Breast epithelium (tissue), 4 donors: ENCODE measurements around the gene RFPL2. TPM values are rescaled to one million over a fixed set of nuclear protein-coding genes. Genes with fewer than 3 reads are reported as not detected.

ENCODE experiments used
- DNase-seq, 2 donors: peaks; one replicate each; pipeline ENCODE4 v3.0.0-alpha.2; 2019; ENCODE audit warnings: low spot score in 2 of 2
- H3K27ac ChIP-seq, 2 donors: fragments of 200-600 bp; sonication (generic) in 1 of 2; one replicate each; pipeline ENCODE4 v1.5.1; 2016 to 2019; ENCODE audit warnings: mild to moderate bottlenecking in 1 of 2
- H3K27me3 ChIP-seq, 2 donors: fragments of 200-600 bp; sonication (generic) in 1 of 2; one replicate each; pipeline versions ENCODE4 v1.5.1 to v1.6.0; 2017 to 2019; ENCODE audit warnings: control low read depth in 1 of 2, mild to moderate bottlenecking in 1 of 2
- H3K36me3 ChIP-seq: fragments of 200-600 bp; one replicate; pipeline ENCODE4 v1.5.1; 2019
- H3K4me1 ChIP-seq, 2 donors: fragments of 200-600 bp; sonication (generic); one replicate each; pipeline ENCODE4 v1.5.1; 2016 to 2019; ENCODE audit warnings: control low read depth in 1 of 2
- H3K4me3 ChIP-seq, 3 donors: fragments of 200-600 bp; sonication (generic); 1 replicate in 2 of 3; 2 replicates in 1 of 3; pipeline ENCODE4 v1.5.1; 2016 to 2019; ENCODE audit warnings: mild to moderate bottlenecking in 3 of 3, moderate library complexity in 2 of 3
- H3K9me3 ChIP-seq, 2 donors: fragments of 200-600 bp; sonication (generic) in 1 of 2; one replicate each; pipeline ENCODE4 v1.5.1; 2016 to 2019; ENCODE audit warnings: control low read depth in 1 of 2
- POLR2A ChIP-seq: fragments of 450-650 bp; IDR thresholded peaks from one replicate; pipeline ENCODE4 v1.6.1; 2016; ENCODE audit warnings: antibody characterized with exemption, mild to moderate bottlenecking, moderate library complexity
- POLR2AphosphoS5 ChIP-seq, 3 donors: sonication (generic); formaldehyde crosslinking; IDR thresholded peaks; one replicate each; pipeline ENCODE4 v1.6.1; 2017; ENCODE audit warnings: antibody characterized with exemption in 3 of 3
- intact Hi-C: fragments of 100-400 bp; cut with DNase I; formaldehyde crosslinking; loops from one replicate; pipeline ENCODE4 v1.15.1; 2023; ENCODE audit warnings: low total_unique reads
- total RNA-seq, 3 donors: library from RNA; depleted of rRNA; stranded (reverse); fragments of >200 nt; gene quantifications; one replicate each; pipeline ENCODE4 v1.1.0, GENCODE V29; 2016
- TF ChIP-seq, protein P1 (sequence below), 3 donors: fragments of 450-650 bp; IDR thresholded peaks; one replicate each; pipeline ENCODE4 v1.5.1; 2016 to 2017; ENCODE audit warnings: antibody characterized with exemption in 3 of 3, mild to moderate bottlenecking in 3 of 3, moderate library complexity in 3 of 3

The RFPL2 gene
- total RNA-seq, 3 donors from 2014 or later = 0.29 TPM; not detected in 2

GRCh38 chr22:32185821-32186220 is 19.1 kb downstream of the RFPL2 start:
- Histone ChIP-seq H3K27me3 (no peaks in the 10 kb centered on the region), H3K27ac (no peak overlapping the region), H3K4me3 (no peak overlapping the region), H3K36me3 (no peaks in the 10 kb centered on the region), H3K4me1 (no peaks in the 10 kb centered on the region), H3K9me3 (no peaks in the 10 kb centered on the region)
- TF ChIP-seq, protein P1, sequence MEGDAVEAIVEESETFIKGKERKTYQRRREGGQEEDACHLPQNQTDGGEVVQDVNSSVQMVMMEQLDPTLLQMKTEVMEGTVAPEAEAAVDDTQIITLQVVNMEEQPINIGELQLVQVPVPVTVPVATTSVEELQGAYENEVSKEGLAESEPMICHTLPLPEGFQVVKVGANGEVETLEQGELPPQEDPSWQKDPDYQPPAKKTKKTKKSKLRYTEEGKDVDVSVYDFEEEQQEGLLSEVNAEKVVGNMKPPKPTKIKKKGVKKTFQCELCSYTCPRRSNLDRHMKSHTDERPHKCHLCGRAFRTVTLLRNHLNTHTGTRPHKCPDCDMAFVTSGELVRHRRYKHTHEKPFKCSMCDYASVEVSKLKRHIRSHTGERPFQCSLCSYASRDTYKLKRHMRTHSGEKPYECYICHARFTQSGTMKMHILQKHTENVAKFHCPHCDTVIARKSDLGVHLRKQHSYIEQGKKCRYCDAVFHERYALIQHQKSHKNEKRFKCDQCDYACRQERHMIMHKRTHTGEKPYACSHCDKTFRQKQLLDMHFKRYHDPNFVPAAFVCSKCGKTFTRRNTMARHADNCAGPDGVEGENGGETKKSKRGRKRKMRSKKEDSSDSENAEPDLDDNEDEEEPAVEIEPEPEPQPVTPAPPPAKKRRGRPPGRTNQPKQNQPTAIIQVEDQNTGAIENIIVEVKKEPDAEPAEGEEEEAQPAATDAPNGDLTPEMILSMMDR (IDR thresholded peaks at IDR 0.05) = no peak
- TF ChIP-seq POLR2A (no peak), POLR2AphosphoS5 (IDR thresholded peaks at IDR 0.05) (no peak)
- DNase-seq = no peak
- intact Hi-C loops = no loop called here

- H3K27ac ChIP-seq = no peak overlapping the region
- TF ChIP-seq, protein P1 (IDR thresholded peaks at IDR 0.05) = no peak
- TF ChIP-seq POLR2A = no peak
- no peak for TF ChIP-seq POLR2AphosphoS5 (IDR thresholded peaks at IDR 0.05)
- no peaks in the 10 kb centered on the region for H3K9me3 ChIP-seq
- DNase-seq = no peak
- intact Hi-C loops = no loop called here
- H3K36me3 ChIP-seq = no peaks in the 10 kb centered on the region
- H3K27me3 ChIP-seq = peaks cover 0 to 3% of the 10 kb centered on the region in 2 donors
- H3K4me1 ChIP-seq = no peaks in the 10 kb centered on the region
- no peak overlapping the region for H3K4me3 ChIP-seq
These were observed 21.2 kb downstream of the RFPL2 start for GRCh38 chr22:32183625-32184024.

DNA sequence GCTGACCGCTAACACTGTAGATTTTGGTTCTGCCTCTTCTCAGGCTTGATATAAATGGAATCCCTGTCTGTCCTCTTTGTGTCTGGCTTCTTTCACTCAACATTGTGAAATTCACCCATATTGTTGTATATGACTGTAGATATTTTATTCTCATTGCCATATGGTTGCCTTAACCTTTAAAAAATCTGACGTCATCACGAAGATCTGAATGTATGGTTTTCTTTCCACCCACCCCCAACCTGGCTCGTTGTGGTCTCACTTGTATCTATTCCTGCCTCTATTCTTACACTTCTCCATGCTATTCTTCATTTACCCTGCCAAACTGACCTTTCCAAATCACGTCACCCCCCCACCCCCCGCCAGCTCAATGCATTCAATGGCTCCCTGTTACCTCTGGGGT is 23.8 kb downstream of the RFPL2 start:
- Histone ChIP-seq H3K9me3 (no peaks in the 10 kb centered on the region), H3K4me1 (no peaks in the 10 kb centered on the region), H3K27me3 (peaks cover 0 to 24% of the 10 kb centered on the region in 2 donors), H3K27ac (no peak overlapping the region), H3K4me3 (no peak overlapping the region), H3K36me3 (no peaks in the 10 kb centered on the region)
- no peak for DNase-seq
- TF ChIP-seq POLR2AphosphoS5 (IDR thresholded peaks at IDR 0.05) = no peak
- no peak for TF ChIP-seq POLR2A
- TF ChIP-seq, protein P1 (IDR thresholded peaks at IDR 0.05) = no peak
- intact Hi-C loops = no loop called here

DNA sequence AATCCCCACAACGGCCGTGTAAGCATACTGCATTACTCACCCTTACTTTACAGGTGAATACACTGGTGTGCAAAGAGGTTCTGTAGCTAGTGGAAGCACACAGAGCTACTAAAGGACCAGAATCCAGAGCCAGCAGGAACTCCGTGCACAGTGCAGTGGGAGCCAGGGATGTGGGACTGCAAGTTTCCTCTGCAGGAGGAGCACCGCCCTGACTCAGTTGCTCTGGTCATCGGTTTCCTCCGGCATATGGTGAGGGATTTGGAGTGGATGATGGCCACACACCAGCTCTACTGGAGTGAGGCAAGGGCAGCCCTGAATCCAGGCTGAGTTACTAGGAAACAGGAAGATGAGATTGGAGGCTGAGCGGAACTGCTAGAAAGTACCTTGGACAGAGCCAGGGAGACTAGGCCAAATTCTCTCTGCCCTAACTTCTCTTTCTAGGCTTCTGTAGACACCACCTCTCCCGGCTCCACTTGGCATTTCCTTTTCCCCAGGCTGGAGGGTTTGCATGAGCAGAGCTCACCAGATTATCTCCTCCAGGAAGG is 27.6 kb downstream of the RFPL2 start:
- no peak overlapping the region for H3K4me3 ChIP-seq
- peaks cover 0 to 43% of the 10 kb centered on the region in 2 donors for H3K27me3 ChIP-seq
- no peaks in the 10 kb centered on the region for H3K4me1 ChIP-seq
- no peaks in the 10 kb centered on the region for H3K36me3 ChIP-seq
- TF ChIP-seq, protein P1 (IDR thresholded peaks at IDR 0.05) = no peak
- TF ChIP-seq POLR2A = no peak
- TF ChIP-seq POLR2AphosphoS5 (IDR thresholded peaks at IDR 0.05) = no peak
- DNase-seq = no peak
- no peak overlapping the region for H3K27ac ChIP-seq
- no peaks in the 10 kb centered on the region for H3K9me3 ChIP-seq
- intact Hi-C loops = no loop called here

DNA sequence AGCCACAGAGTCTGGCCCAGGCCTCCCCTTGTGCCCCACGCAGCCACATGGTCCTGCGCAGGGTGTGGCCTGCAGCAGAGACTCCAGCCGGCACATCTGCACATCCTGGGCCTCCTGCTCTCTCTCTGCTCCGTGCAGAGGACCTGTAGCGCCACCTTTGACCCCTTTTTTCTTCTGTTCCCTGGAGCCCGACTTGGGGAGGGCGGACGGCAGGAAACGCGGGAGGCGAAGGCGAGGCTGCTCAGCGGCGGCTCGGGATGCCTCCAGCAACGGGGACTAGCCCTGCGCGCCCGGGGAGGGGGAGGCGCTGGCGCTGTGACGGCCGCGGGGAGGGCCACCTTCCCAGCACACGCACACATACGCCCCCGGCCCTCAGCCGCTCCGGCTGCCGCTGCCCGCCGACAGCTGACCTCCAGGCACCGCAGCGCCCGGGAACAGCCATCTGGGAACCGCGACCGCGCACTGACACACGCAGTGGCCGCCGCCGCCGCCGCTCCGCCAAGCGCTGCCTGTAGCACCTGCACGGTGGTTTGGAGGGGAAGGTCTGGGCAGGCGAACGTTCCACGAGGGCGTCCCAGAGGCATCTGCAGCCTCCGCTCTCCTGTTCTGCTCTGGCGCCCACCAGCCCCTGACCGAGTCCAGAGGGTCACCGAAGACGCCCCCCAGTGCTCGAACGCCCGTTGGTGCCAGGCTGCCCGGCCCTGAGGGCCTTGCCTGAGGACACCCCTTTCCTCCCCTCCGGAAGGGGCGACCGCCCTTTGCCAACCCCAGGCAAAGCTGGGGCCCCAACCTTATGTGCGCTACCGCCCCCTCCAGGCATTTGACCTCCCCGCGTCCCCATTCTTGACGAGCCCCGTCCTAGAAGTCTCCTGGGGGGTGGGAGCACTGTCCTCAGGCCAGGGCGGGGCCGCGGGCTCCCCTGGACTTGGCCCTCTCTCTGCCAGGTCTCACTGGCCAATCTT is 28.9 kb downstream of the RFPL2 start:
- TF ChIP-seq POLR2A = no peak
- TF ChIP-seq POLR2AphosphoS5 (IDR thresholded peaks at IDR 0.05) = no peak
- intact Hi-C loops = no loop called here
- Histone ChIP-seq H3K4me3 (peak overlapping the region in 1 of 3 donors; percentile 26), H3K27me3 (peaks cover 0 to 43% of the 10 kb centered on the region in 2 donors), H3K4me1 (no peaks in the 10 kb centered on the region), H3K36me3 (no peaks in the 10 kb centered on the region), H3K9me3 (no peaks in the 10 kb centered on the region), H3K27ac (no peak overlapping the region)
- no peak for DNase-seq
